HTERT RPE-1 (cell line): ENCODE measurements around the gene SPTBN1.
"Not testable (repeated sequence)": the region's sequence is repeated elsewhere in the genome, so short reads cannot be mapped to it uniquely, and the experiment has no call there.

ENCODE experiments used
- in situ Hi-C: fragments of 300-500 bp; cut with MboI; formaldehyde crosslinking; loops from 4 replicates; pipeline ENCODE4 v1.14.3; 2020; ENCODE audit warnings: low sequenced_read_pairs

SPTBN1 gene

DNA sequence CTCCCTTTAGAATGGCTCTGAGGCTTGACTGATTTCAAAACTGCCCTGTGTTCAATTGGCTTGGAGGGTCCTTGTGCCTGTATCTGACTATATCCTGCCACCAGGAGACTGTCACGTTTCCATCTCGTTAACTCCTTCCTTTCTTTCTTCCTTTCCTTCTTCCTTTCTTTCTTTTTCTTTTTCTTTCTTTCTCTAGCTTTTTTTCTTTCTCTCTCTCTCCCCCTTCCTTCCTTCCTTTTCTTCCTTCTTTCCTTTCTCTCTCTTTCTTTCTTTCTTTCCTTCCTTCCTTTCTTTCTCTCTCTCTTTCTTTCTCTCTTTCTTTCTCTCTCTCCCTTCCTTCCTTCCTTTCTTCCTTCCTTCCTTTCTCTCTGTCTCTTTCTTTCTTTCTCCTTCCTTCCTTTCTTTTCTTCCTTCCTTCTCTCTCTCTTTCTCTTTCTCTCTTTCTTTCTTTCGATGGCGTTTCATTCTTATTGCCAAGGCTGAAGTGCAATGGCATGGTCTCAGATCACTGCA is 229.2 kb downstream of the SPTBN1 start:
- in situ Hi-C loops: no loop called here

GRCh38 chr2:54687595-54688152 is 231.5 kb downstream of the SPTBN1 start:
- in situ Hi-C loops: no loop called here

DNA sequence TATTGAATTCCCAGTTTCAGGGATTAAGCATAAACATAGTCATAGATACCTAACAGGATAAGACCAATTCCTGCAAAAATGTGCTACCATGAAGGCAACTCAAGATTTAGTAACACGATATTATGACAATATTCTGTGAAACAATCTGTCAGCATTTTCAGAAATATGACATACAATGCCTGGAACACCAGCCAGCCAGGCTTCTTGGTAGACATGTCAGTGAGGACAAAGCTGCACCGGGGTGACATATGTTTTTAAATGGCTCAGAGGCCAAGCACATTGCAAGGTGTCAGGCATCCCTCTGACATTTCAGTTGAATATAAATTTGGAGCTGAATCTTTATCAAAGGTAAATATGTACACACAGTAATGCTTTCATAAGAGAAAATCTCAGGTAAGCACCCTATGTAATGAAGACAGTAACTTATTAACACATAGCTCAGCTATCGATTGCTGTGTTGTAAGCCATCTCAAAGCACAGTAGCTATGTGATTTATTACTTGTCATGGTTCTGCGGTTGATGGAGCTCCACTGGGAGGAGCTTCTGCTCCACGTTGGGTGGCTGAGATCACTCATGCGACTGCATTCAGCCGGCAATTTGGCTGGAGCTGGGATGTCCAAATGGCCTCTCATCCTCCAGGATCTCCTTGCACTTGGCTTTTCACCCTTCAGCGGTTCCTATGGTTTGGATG is 235.5 kb downstream of the SPTBN1 start:
- in situ Hi-C loops: no loop called here

DNA sequence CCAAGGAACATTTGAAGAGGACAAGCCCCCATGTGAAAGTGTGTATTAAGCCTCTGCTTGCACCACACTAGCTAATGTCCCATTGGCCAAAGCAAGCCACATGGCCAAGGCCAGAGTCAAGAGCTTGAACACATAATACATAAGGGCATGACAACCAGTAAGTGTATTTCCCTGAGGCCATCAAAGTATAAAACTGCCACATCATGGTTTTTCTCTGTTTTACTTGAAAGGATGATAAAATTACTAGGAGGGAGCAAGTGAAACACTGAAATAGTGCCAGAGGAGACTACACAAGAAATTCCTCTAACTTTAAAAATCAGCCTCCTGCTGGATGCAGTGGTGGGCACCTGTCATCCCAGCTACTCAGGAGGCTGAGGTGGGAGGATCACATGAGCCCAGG is 236.4 kb downstream of the SPTBN1 start:
- in situ Hi-C loops: no loop called here

DNA sequence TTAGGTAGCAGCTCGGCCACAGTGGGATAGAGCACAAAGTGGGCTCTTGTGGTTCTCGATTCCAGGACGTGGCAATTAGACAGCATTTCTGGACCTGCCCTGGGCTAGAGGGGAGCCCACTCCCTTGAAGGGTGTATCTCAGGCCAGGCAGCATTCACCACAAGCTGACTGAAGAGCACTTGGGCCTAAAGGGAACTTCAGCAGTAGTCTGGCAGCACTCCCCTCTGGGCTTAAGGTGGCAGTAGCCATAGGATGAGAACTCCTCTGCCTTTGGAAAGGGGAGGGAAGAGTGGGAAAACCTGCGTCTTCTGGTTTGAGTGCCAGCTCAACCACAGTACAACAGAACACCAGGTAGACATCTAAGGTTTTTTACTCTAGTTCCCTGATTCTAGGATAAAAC is 239.3 kb downstream of the SPTBN1 start:
- in situ Hi-C loops: no loop called here

DNA sequence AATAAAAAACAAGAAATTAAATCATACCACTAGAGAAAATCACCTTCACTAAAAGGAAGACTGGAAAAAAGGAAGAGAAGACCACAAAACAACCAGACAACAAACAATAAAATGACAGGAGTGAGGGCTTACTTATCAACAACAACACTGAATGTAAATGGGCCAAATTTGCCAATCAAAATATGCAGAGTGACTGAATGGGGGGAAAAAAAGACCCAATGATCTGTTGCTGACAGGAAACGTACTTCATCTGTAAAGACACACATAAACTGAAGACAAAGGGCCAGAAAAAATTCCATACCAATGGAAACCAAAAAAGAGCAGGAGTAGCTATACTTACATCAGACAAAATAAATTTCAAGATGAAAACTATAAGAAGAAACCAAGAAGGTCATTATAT is 241.8 kb downstream of the SPTBN1 start:
- in situ Hi-C loops: no loop called here

GRCh38 chr2:54698926-54699325 is 242.8 kb downstream of the SPTBN1 start:
- in situ Hi-C loops: not testable (repeated sequence)

GRCh38 chr2:54699665-54700064 is 243.5 kb downstream of the SPTBN1 start:
- in situ Hi-C loops: no loop called here

DNA sequence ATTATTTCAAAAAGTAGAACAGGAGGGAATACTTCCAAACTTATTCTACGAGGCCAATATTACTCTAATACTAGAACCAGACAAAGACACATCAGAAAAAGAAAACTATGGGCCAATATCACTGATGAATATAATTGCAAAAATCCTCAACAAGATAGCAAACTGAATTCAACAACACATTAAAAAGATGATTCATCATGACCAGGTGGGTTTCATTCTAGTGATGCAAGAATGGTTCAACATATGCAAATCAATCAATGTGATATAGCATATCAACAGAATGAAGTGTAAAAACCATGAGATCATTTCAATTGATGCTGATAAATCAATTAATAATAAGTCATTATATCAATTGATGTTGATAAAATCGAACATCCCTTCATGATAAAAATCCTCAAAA is 244.9 kb downstream of the SPTBN1 start:
- in situ Hi-C loops: no loop called here

- in situ Hi-C loops: no loop called here
These were observed 248.1 kb downstream of the SPTBN1 start for GRCh38 chr2:54704238-54704637.

DNA sequence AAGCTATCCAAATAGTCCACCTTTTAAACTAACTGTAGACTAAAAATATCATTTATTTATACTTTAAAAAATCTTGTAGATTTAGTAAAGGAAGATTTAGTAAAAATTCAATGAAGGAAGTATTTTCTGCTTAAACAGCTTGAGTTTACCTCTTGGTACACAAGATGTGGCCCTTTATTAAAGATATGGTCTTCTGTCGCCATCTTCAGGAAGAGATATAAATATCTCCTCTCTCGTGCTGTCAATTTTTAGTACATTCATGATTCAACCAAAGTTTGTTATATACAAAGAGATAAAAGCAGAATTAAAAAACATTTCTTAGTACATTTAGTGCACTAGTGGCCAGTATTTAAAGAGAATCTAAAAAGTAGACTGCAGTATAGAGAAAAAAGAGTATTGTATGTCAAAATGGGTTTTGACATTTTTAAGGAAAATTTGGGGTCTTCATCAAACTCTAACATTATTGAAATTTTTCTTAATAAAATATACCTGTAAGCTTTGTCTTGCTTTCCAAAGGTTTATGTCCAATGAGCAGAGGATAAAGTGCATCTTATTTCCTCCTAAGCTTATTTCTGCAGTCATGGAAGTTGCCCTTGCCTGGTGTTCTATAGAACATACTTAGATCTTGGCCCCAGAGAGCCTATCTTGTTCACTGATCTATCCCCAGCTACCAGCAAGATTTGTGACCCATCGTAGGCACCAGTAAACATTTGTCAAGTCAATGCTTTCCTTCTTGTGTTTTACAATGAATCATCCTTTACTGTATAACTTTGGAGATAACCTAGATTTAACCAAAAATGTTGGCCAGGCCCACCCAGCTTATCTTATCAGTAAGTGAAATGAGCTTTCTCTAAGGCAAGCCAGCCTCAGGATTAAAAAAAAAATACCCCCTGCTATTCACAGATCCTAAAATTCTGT is 248.8 kb downstream of the SPTBN1 start:
- in situ Hi-C loops: no loop called here

GRCh38 chr2:54706622-54707021 is 250.5 kb downstream of the SPTBN1 start:
- in situ Hi-C loops: no loop called here

- in situ Hi-C loops: no loop called here
These were observed 252.6 kb downstream of the SPTBN1 start for GRCh38 chr2:54708584-54709335.

DNA sequence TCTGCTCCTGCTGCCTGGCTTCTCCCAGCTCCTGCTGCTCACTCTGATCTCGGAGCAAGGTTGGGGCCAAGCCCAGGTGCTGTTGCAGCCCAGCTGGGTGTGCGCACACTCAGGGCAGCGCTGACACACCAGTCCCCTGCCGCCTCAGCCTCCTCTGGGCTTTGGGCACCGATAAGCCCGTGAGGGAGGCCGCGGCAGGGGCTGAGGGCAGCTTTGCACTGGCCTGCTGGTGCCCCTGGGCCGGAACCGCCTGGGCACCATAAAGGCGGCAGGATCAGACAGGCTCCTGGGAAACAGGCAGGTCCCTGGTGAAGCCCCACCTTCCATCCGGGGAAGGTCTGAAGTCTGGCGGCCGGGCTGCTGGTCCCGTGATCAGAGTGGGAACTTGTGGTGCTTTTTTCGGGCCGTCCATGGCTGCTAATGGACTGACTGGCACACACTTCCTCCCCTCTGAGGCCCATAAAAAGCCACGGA is 253.2 kb downstream of the SPTBN1 start:
- in situ Hi-C loops: no loop called here

GRCh38 chr2:54710216-54710615 is 254.1 kb downstream of the SPTBN1 start:
- in situ Hi-C loops: no loop called here

- in situ Hi-C loops: no loop called here
These were observed 256.4 kb downstream of the SPTBN1 start for GRCh38 chr2:54712516-54712915.

DNA sequence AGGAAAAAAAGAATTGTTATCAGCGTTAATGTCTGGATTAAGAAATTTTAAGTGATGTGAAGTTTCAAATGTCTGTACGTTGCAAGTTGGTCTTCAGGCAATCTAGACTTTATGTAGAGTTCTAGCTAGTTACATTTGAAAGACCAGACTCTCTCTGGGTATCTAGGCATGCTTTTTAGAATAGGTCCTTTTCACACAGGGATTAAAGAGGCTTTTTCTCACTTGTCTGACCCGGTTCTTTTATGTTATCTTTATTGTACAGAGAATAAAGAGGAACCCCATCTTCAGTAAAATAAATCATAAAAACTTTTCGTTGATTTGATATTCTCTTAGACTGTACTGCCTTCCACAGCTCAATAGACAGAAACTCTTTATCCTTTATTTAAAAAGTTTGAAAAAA is 258.9 kb downstream of the SPTBN1 start:
- in situ Hi-C loops: no loop called here

DNA sequence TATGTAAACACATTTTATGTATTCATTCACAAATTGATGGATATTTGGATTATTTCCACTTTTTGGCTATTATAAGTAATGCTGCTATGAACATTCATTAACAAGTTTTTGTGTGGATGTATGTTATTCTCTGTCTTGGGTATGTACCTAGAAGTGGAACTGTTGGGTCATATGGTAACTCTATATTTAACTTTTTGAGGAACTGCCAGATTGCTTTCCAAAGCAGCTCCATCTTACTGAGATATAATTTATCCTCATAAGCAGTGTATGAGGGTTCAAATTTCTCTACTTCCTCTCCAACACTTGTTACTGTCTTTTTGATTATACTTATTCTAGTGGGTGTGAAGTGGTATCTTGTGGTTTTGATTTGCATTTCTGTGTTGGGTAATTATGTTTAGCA is 260.2 kb downstream of the SPTBN1 start:
- in situ Hi-C loops: no loop called here

GRCh38 chr2:54720563-54720962 is 264.4 kb downstream of the SPTBN1 start:
- in situ Hi-C loops: no loop called here
